SJCRH30 (cell line): ENCODE measurements around the gene WDR27. TPM values are rescaled to one million over a fixed set of nuclear protein-coding genes. Genes with fewer than 3 reads are reported as not detected.

Experiments
- DNase-seq, 2 experiments: peaks; one replicate each; pipeline ENCODE4 v3.0.0-alpha.2; 2015 to 2020
- H3K27ac ChIP-seq: fragments of 250-450 bp; sonication (Bioruptor Pico); 2 replicates; pipeline ENCODE4 v1.5.1; 2020; ENCODE audit warnings: mild to moderate bottlenecking, moderate library complexity
- H3K27me3 ChIP-seq: fragments of 250-450 bp; sonication (Bioruptor Pico); 2 replicates; pipeline ENCODE4 v1.5.1; 2020; ENCODE audit warnings: mild to moderate bottlenecking, moderate library complexity
- H3K36me3 ChIP-seq: fragments of 250-450 bp; sonication (Bioruptor Pico); 2 replicates; pipeline ENCODE4 v1.5.1; 2020; ENCODE audit warnings: mild to moderate bottlenecking, moderate library complexity
- H3K4me1 ChIP-seq: fragments of 250-450 bp; sonication (Bioruptor Pico); 2 replicates; pipeline ENCODE4 v1.5.1; 2020; ENCODE audit warnings: mild to moderate bottlenecking, moderate library complexity
- H3K4me3 ChIP-seq: fragments of 250-450 bp; sonication (Bioruptor Pico); 2 replicates; pipeline ENCODE4 v1.5.1; 2020; ENCODE audit warnings: mild to moderate bottlenecking, moderate library complexity
- H3K9me3 ChIP-seq: fragments of 250-450 bp; sonication (Bioruptor Pico); replicated peaks from 2 replicates; pipeline ENCODE4 v1.5.1; 2020; ENCODE audit warnings: mild to moderate bottlenecking, moderate library complexity
- total RNA-seq: library from RNA; depleted of rRNA; stranded (reverse); fragments of >200 nt; shearing (Covaris generic); gene quantifications from 2 replicates; pipeline ENCODE4 v1.2.3, GENCODE V29; 2014

The WDR27 gene
- total RNA-seq, 1 experiment from 2014 or later: 38.1 TPM

GRCh38 chr6:169556758-169557548 lies 144.9 kb downstream of the WDR27 start:
- no peak for DNase-seq
- no peaks in the 10 kb centered on the region for H3K4me1 ChIP-seq
- H3K4me3 ChIP-seq: no peak overlapping the region
- H3K36me3 ChIP-seq: no peaks in the 10 kb centered on the region
- no peaks in the 10 kb centered on the region for H3K27me3 ChIP-seq
- no peak overlapping the region for H3K27ac ChIP-seq
- H3K9me3 ChIP-seq: no peaks in the 10 kb centered on the region

- Histone ChIP-seq H3K4me1 (no peaks in the 10 kb centered on the region), H3K4me3 (no peak overlapping the region), H3K9me3 (no peaks in the 10 kb centered on the region), H3K27me3 (no peaks in the 10 kb centered on the region), H3K36me3 (no peaks in the 10 kb centered on the region), H3K27ac (no peak overlapping the region)
- no peak for DNase-seq
These were observed 145.7 kb downstream of the WDR27 start for GRCh38 chr6:169555971-169556617.

GRCh38 chr6:169545982-169546381 lies 155.8 kb downstream of the WDR27 start:
- no peaks in the 10 kb centered on the region for H3K4me1 ChIP-seq

GRCh38 chr6:169543704-169544103 lies 158.1 kb downstream of the WDR27 start:
- Histone ChIP-seq H3K4me3 (no peak overlapping the region), H3K36me3 (no peaks in the 10 kb centered on the region), H3K27ac (no peak overlapping the region), H3K9me3 (no peaks in the 10 kb centered on the region), H3K27me3 (no peaks in the 10 kb centered on the region), H3K4me1 (no peaks in the 10 kb centered on the region)
- no peak for DNase-seq

More at GRCh38 chr6:169545982-169546381, 155.8 kb downstream of the WDR27 start:
- no peaks in the 10 kb centered on the region for H3K9me3 ChIP-seq
- DNase-seq: no peak
- H3K36me3 ChIP-seq: no peaks in the 10 kb centered on the region
- H3K27ac ChIP-seq: no peak overlapping the region
- H3K4me3 ChIP-seq: no peak overlapping the region
- no peaks in the 10 kb centered on the region for H3K27me3 ChIP-seq

GRCh38 chr6:169542491-169542890 lies 159.3 kb downstream of the WDR27 start:
- no peak for DNase-seq
- H3K27ac ChIP-seq: no peak overlapping the region
- no peaks in the 10 kb centered on the region for H3K4me1 ChIP-seq
- H3K9me3 ChIP-seq: no peaks in the 10 kb centered on the region
- H3K36me3 ChIP-seq: no peaks in the 10 kb centered on the region
- H3K27me3 ChIP-seq: no peaks in the 10 kb centered on the region
- H3K4me3 ChIP-seq: no peak overlapping the region

- no peak overlapping the region for H3K27ac ChIP-seq
- no peak for DNase-seq
- H3K27me3 ChIP-seq: no peaks in the 10 kb centered on the region
- no peaks in the 10 kb centered on the region for H3K4me1 ChIP-seq
- H3K36me3 ChIP-seq: no peaks in the 10 kb centered on the region
- no peak overlapping the region for H3K4me3 ChIP-seq
- H3K9me3 ChIP-seq: no peaks in the 10 kb centered on the region
These were observed 162.5 kb downstream of the WDR27 start for GRCh38 chr6:169539176-169539897.

- no peak for DNase-seq
- H3K27ac ChIP-seq: no peak overlapping the region
- no peaks in the 10 kb centered on the region for H3K4me1 ChIP-seq
These were observed 165.2 kb downstream of the WDR27 start for GRCh38 chr6:169536446-169537170.

GRCh38 chr6:169534039-169534421 lies 167.8 kb downstream of the WDR27 start:
- no peak overlapping the region for H3K27ac ChIP-seq
- no peaks in the 10 kb centered on the region for H3K27me3 ChIP-seq
- H3K4me3 ChIP-seq: no peak overlapping the region
- no peaks in the 10 kb centered on the region for H3K36me3 ChIP-seq
- no peak for DNase-seq
- H3K9me3 ChIP-seq: peaks cover 6% of the 10 kb centered on the region; the same call in 1 of the 2 replicates
- no peaks in the 10 kb centered on the region for H3K4me1 ChIP-seq

More at GRCh38 chr6:169536446-169537170, 165.2 kb downstream of the WDR27 start:
- no peaks in the 10 kb centered on the region for H3K36me3 ChIP-seq
- H3K27me3 ChIP-seq: no peaks in the 10 kb centered on the region
- peaks cover 6% of the 10 kb centered on the region; the same call in 1 of the 2 replicates for H3K9me3 ChIP-seq
- H3K4me3 ChIP-seq: no peak overlapping the region

- Histone ChIP-seq H3K27ac (no peak overlapping the region), H3K4me3 (no peak overlapping the region), H3K9me3 (peaks cover 6% of the 10 kb centered on the region; the same call in 1 of the 2 replicates), H3K36me3 (no peaks in the 10 kb centered on the region), H3K4me1 (no peaks in the 10 kb centered on the region), H3K27me3 (no peaks in the 10 kb centered on the region)
- no peak for DNase-seq
These were observed 168.4 kb downstream of the WDR27 start for GRCh38 chr6:169533301-169534038.

- Histone ChIP-seq H3K27me3 (no peaks in the 10 kb centered on the region), H3K27ac (no peak overlapping the region), H3K4me3 (no peak overlapping the region), H3K36me3 (no peaks in the 10 kb centered on the region), H3K4me1 (no peaks in the 10 kb centered on the region), H3K9me3 (peaks cover 6% of the 10 kb centered on the region; the same call in 1 of the 2 replicates)
- no peak for DNase-seq
These were observed 171.1 kb downstream of the WDR27 start for GRCh38 chr6:169530752-169531123.

- no peak for DNase-seq
- Histone ChIP-seq H3K4me1 (no peaks in the 10 kb centered on the region), H3K27me3 (no peaks in the 10 kb centered on the region), H3K27ac (no peak overlapping the region), H3K36me3 (no peaks in the 10 kb centered on the region), H3K9me3 (peaks cover 6% of the 10 kb centered on the region; the same call in 1 of the 2 replicates), H3K4me3 (no peak overlapping the region)
These were observed 171.7 kb downstream of the WDR27 start for GRCh38 chr6:169529931-169530751.

- Histone ChIP-seq H3K27me3 (no peaks in the 10 kb centered on the region), H3K4me1 (no peaks in the 10 kb centered on the region), H3K36me3 (no peaks in the 10 kb centered on the region), H3K4me3 (no peak overlapping the region), H3K9me3 (peaks cover 1% of the 10 kb centered on the region; the same call in 1 of the 2 replicates), H3K27ac (no peak overlapping the region)
- no peak for DNase-seq
These were observed 173.1 kb downstream of the WDR27 start for GRCh38 chr6:169528755-169529154.

- no peak overlapping the region for H3K4me3 ChIP-seq
- H3K9me3 ChIP-seq: no peaks in the 10 kb centered on the region; the same call in 1 of the 2 replicates
- H3K27ac ChIP-seq: no peak overlapping the region
- H3K27me3 ChIP-seq: no peaks in the 10 kb centered on the region
- no peaks in the 10 kb centered on the region for H3K4me1 ChIP-seq
- H3K36me3 ChIP-seq: no peaks in the 10 kb centered on the region
- no peak for DNase-seq
These were observed 174.5 kb downstream of the WDR27 start for GRCh38 chr6:169527306-169527705.
